ENCODE data around the gene SACS. TPM values are rescaled to one million over a fixed set of nuclear protein-coding genes. Genes with fewer than 3 reads are reported as not detected.

Gene SACS
- total RNA-seq: 28.0 and 30.3 TPM in 2 replicates

GRCh38 chr13:23433171-23434153, at the start of gene SACS:
TSS of gene SACS (minus strand) at chr13:23433702. CDS start at chr13:23411239, 22,463 bp downstream.

Other genes starting within 250 kb of the SACS start
- gene TNFRSF19, start 136.7 kb upstream of the SACS start, total RNA-seq: 8.5 and 19.3 TPM in 2 replicates